ENCODE results near the gene ANKS3.

ANKS3 gene

DNA sequence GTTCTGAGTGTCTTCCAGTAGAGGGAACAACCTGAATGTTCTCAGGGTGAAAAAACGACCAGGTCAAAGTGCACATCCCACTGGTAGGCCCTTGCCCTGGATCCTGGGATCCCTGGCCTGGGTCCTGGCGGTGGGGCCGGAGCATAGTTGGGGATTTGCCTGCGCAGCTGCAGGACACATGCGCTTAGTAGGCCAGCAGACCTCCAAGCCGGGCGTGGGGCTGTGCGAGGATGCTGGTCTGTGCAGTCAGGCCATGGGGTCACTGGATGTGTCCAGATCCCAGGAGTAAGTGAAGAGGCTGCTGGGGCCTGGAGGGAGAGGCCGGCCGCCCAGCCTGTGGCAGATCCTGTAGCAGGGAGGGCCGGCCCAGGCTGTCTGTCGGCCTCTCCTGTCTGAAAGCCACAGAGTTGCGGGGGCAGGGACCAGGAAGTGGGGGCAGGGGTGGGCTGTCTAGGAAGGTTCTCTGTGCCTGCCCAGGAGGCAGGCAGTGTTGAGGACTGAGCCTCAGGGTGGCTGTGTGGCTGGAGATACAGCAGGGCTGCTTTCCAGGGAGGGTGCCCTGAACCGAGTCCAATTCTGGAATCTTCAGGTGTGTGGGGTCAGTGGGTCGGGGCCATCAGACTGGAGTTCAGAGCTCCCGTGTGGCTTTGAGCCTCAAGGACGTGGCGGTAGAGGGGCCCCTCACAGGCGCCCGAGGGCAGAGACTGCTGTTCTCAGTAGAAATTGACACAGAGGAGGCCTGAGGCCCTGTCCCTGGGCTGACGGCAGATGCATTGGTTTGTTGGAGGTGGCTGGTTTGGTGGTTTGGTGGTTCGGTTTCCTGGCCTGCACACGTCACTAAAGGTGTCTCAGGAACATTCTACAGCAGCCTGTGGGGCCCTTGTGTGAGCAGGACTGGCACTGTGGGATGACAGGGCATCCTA lies 57.9 kb downstream of the ANKS3 start:
- Mint-ChIP-seq H3K4me3 (peak overlapping the region in 1 of 2 donors; percentile 11), H3K27me3 (no peaks in the 10 kb centered on the region), H3K27ac (peak overlapping the region; percentile 88), H3K9me3 (no peaks in the 10 kb centered on the region), H3K4me1 (peaks cover 10 to 11% of the 10 kb centered on the region in 2 donors), H3K36me3 (peaks cover 28 to 40% of the 10 kb centered on the region in 2 donors)
- DNase-seq = no peak
- peak; percentile 38 to 45 for ATAC-seq (replicated peaks)

DNA sequence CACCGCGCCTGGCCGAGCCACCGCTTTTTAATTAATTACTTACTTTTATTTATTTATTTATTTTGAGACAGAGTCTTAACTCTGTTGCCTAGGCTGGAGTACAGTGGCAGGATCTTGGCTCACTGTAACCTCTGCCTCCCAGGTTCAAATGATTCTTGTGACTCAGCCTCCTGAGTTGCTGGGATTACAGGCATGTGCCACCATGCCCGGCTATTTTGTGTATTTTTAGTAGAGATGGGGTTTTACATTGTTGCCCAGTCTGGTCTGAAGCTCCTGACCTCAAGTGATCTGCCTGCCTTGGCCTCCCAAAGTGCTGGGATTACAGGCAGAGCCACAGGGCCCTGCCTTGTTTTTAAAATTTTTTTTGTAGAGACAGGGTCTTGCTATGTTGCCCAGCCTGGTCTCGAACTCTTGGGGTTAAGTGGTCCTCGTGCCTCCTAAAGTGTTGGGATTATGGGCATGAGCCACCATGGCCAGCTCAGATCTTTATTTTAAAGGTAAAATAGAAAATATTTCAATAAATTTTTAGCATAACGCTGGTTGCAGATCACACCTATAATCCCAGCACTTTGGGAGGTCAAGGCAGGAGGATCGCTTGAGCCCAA lies 59.0 kb downstream of the ANKS3 start:
- Mint-ChIP-seq H3K27ac (no peak overlapping the region), H3K27me3 (no peaks in the 10 kb centered on the region), H3K36me3 (peaks cover 29 to 32% of the 10 kb centered on the region in 2 donors), H3K4me1 (peaks cover 10 to 11% of the 10 kb centered on the region in 2 donors), H3K9me3 (no peaks in the 10 kb centered on the region), H3K4me3 (no peak overlapping the region)
- ATAC-seq (replicated peaks) (no peak), DNase-seq (no peak)

DNA sequence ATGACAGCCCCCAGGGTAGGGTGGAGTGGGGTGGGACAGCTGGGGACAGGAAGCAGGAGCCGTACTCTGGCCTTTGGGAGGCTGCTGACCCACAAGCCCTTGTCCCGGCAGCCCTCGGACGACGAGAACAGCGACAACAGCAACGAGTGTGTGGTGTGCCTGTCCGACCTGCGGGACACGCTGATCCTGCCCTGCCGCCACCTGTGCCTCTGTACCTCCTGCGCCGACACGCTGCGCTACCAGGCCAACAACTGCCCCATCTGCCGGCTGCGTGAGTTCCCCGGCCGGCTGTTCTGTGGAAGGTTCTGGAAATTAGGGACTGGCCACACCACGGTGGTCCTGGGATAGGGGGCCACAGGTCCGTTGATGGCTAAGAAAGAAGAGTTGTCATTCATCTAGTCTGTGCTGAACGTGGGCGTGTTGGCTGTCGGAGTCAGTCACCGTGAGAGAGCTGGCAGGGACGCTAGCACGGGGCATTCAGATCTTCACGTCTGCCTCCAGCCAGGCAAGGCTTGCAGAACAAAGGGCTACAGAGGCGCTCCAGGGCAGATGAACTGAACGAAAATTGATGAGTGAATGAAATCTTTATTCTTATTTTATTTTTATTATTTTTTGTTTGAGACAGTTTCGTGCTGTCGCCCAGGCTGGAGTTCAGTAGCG lies 60.6 kb downstream of the ANKS3 start:
- ATAC-seq (replicated peaks) (no peak), DNase-seq (no peak)
- Mint-ChIP-seq H3K4me3 (no peak overlapping the region), H3K36me3 (peaks cover 31 to 37% of the 10 kb centered on the region in 2 donors), H3K27me3 (no peaks in the 10 kb centered on the region), H3K4me1 (peaks cover 10 to 11% of the 10 kb centered on the region in 2 donors), H3K27ac (peak overlapping the region; percentile 49), H3K9me3 (no peaks in the 10 kb centered on the region)

DNA sequence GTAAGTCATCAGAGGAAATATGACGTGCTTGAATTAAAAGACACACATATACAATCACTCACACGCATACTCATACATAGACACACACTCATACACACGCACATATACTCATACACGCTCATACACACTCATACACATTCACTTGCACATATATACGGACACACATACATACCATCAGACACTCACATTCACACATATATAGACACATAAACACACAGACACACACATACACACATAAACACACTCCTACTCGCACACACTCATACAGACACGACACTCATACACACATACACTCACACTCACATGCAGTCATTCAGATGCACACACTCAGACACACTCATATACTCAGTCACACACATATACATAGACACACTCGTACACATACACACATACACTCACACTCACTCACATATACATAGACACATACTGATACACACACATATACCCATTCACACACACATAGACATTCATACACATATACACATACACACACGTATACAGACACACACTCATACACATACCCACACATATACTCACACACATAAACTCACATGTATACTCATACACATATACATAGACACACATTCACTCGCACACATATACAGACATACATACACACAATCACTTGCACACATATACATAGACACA lies 65.6 kb downstream of the ANKS3 start:
- H3K27ac Mint-ChIP-seq = no peak overlapping the region
- ATAC-seq (replicated peaks) = no peak
- H3K27me3 Mint-ChIP-seq = no peaks in the 10 kb centered on the region
- H3K4me1 Mint-ChIP-seq = peaks cover 15 to 19% of the 10 kb centered on the region in 2 donors
- no peak for DNase-seq
- H3K9me3 Mint-ChIP-seq = no peaks in the 10 kb centered on the region
- peaks cover 31 to 34% of the 10 kb centered on the region in 2 donors for H3K36me3 Mint-ChIP-seq
- H3K4me3 Mint-ChIP-seq = no peak overlapping the region

DNA sequence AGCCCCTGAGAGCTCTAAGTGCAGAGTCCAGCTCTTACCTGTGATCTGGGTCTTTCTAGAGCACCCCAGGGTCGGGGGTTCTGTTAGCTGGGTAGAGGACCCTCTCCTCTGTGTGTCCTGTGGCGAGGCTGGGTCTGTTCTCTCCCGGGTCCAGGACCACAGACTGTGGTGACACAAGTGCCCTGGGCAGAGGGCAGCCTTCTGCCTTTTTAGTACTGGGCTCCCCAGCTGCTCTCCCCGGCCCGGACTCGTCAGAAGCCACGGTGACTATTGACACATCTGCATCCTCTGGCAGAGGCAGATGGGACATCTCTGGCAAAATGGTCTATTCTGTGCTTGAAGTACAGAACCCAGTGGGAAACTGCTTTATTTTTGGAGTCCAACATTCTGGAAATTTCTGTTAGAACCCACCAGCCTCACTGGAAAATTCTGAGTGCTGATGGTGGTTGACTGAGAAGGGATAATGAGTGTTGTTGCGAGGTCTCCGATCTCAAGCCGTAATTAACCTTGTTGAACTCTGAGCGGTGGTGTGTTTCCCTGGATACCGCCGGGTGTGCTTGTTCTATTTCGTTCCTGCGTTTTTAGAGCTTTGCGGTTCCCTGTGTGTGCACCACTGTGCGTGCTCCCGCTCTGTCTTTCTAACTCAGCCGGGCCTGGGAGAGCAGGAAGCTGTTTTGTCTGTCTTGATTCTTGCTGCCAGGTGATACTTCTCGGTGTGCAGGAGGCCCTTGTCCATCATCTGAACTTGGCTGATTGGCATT lies 66.7 kb downstream of the ANKS3 start:
- ATAC-seq (replicated peaks) = no peak
- DNase-seq = no peak
- Mint-ChIP-seq H3K36me3 (peaks cover 32 to 40% of the 10 kb centered on the region in 2 donors), H3K4me3 (no peak overlapping the region), H3K9me3 (no peaks in the 10 kb centered on the region), H3K27ac (no peak overlapping the region), H3K27me3 (no peaks in the 10 kb centered on the region), H3K4me1 (peaks cover 23 to 29% of the 10 kb centered on the region in 2 donors)

DNA sequence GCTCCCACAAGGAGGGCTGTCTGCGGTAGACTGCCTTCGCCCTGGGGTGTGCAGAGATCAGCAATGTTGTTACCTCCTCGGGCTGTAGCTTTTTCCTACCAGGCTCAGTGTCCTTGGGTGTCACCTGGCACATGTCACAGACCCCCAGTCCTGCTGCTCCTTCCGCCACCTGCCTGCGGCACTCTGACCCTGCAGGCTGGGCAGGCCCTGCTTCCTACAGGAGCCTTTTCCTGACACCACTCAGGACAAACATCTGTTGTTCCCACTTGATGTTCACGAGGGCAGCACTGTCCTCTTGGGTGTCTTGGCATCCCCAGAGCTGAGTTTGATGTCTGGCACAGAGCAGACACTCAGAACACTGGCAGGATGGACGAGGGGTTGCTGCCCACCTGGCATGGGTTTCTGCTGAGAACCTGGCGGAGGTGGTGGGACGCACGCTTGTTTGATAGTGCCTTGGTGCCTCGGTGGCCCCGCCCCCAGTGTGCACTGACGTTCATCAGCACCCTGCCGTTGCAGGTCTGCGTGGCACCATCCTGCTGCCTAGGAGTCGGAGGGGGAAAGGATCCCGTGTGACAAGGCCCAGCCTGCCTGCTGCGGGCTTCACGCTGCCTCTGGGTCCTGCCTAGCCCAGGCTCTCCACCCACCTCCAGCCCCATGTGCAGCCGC lies 67.4 kb downstream of the ANKS3 start:
- ATAC-seq (replicated peaks) = no peak
- Mint-ChIP-seq H3K4me3 (no peak overlapping the region), H3K9me3 (no peaks in the 10 kb centered on the region), H3K27me3 (no peaks in the 10 kb centered on the region), H3K4me1 (peaks cover 23 to 31% of the 10 kb centered on the region in 2 donors), H3K27ac (peak overlapping the region; percentile 68), H3K36me3 (peaks cover 36 to 37% of the 10 kb centered on the region in 2 donors)
- no peak for DNase-seq

DNA sequence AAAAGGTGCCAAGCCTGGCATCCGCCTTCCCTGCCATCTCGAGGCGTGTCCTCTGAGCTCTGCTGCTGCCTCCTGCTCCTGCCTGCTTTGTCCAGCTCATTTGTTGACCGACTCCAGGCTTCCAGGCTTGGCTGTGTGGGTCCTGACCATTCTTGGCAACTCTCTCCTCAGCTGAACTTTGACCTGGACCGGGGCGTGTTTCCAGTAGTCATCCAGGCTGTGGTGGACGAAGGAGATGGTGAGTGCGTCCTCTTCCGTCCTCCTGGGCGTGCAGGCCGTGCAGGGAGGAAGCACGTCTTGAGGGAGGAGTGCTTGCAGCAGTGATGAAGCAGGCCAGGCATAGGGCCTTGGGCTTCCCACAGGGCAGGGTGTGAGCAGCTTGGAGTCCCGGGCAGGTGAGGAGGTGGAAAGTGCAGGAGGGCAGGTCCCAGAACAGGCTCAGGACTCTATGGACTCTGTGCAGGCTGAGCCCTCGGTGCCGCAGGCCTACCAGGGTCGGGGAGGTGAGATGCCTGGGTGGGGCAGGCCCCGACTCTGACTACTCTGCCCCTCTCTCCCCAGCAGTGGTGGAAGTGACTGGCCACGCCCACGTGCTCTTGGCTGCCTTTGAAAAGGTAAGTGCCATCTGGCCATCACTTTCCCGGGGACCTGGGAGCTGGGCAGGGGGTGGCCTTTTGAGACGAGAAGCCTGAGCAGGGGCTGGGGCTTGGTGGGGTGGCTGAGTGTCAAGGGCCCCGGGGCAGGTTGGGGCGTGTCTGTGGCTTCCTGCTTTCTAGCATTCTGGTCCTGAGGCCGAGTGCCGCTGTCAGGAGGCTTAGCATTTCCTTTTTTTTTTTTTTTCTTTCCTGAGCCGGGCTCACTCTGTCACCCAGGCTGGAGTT lies 69.3 kb downstream of the ANKS3 start:
- peak overlapping the region; percentile 67 to 75 for H3K4me3 Mint-ChIP-seq
- peaks cover 37 to 44% of the 10 kb centered on the region in 2 donors for H3K36me3 Mint-ChIP-seq
- peak overlapping the region; percentile 93 for H3K27ac Mint-ChIP-seq
- H3K9me3 Mint-ChIP-seq = no peaks in the 10 kb centered on the region
- no peaks in the 10 kb centered on the region for H3K27me3 Mint-ChIP-seq
- peak; percentile 37 for DNase-seq
- peak; percentile 30 to 41 for ATAC-seq (replicated peaks)
- H3K4me1 Mint-ChIP-seq = peaks cover 37 to 50% of the 10 kb centered on the region in 2 donors

DNA sequence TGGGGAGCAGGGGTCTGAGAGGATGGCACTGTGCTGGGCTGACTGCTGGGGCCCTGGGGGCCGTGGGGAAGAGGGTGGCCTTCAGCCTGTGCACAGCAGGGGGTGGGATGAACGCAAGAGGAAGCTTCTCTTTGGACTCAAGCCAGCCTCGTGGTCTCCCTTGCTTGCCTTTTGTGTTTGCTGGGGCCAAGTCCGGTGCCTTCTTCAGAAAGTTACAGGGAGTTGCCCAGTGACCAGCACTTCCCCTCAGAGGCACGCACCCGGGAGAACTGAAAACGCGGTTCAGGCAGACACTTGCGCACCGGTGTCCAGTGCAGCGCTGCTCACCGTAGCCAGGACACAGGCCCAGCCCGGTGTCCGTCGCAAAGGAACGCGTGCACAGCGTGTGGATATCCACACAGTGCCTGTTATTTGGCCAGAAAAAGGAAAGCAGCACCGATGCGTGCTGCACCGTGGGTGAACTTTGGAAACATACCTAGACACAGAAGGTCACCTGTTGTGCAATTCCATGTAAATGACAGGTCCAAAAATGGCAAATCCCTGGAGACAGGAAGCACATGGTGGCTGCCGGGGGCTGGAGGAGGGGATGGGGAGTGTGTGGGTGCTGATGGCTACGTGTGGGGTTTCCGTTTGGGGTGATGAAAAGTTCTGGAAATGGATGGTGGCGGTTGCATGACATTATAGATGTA lies 70.2 kb downstream of the ANKS3 start:
- peak; percentile 62 to 77 for ATAC-seq (replicated peaks)
- Mint-ChIP-seq H3K9me3 (no peaks in the 10 kb centered on the region), H3K36me3 (peaks cover 40 to 48% of the 10 kb centered on the region in 2 donors), H3K27me3 (no peaks in the 10 kb centered on the region), H3K4me3 (peak overlapping the region; percentile 67 to 75), H3K4me1 (peaks cover 42 to 58% of the 10 kb centered on the region in 2 donors), H3K27ac (peak overlapping the region; percentile 93)
- peak; percentile 67 for DNase-seq

DNA sequence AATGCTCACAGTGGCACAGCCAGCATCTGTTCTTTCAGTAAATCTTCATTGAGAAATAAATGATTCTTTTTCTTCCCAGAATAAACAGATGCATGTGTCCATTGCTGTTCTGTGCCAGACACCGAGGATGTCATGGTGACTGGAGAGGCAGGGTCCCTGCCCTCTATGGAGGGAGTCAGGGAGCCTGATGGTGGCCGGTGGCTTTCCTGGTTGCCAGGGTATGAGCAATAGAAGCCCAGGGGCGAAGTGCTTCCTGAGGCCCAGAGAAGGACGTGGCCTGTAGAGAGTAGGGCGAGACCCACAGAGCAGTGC lies 70.7 kb downstream of the ANKS3 start:
- H3K4me1 Mint-ChIP-seq = peaks cover 45 to 62% of the 10 kb centered on the region in 2 donors
- ATAC-seq (replicated peaks) (no peak), DNase-seq (no peak)
- H3K9me3 Mint-ChIP-seq = no peaks in the 10 kb centered on the region
- H3K4me3 Mint-ChIP-seq = peak overlapping the region; percentile 67 to 75
- H3K27ac Mint-ChIP-seq = peak overlapping the region; percentile 93
- no peaks in the 10 kb centered on the region for H3K27me3 Mint-ChIP-seq
- peaks cover 45 to 52% of the 10 kb centered on the region in 2 donors for H3K36me3 Mint-ChIP-seq

DNA sequence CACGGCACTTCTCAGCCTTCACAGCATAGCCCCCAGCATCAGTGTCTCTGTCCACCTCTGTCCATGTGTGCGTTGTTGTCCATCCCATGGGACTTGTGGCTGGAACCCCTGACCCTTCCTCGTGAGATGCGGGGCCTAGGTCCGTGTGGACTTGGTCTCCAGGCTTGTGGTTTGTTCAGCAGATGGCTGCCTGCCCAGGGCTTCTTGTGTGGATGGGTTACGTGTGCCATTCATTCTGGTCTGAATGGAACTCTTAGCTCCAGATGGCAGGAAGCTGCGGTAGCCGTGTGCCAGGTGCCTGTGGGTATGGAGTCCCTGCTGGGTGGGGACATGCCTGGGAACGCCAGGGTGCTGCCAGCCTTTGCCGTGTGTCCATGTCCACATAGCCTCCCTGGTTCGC lies 72.4 kb downstream of the ANKS3 start:
- H3K27ac Mint-ChIP-seq = peak overlapping the region; percentile 62
- DNase-seq (no peak), ATAC-seq (replicated peaks) (no peak)
- no peaks in the 10 kb centered on the region for H3K9me3 Mint-ChIP-seq
- no peaks in the 10 kb centered on the region for H3K27me3 Mint-ChIP-seq
- H3K4me3 Mint-ChIP-seq = peak overlapping the region in 1 of 2 donors; percentile 3
- H3K36me3 Mint-ChIP-seq = peaks cover 48 to 59% of the 10 kb centered on the region in 2 donors
- H3K4me1 Mint-ChIP-seq = peaks cover 45 to 62% of the 10 kb centered on the region in 2 donors

DNA sequence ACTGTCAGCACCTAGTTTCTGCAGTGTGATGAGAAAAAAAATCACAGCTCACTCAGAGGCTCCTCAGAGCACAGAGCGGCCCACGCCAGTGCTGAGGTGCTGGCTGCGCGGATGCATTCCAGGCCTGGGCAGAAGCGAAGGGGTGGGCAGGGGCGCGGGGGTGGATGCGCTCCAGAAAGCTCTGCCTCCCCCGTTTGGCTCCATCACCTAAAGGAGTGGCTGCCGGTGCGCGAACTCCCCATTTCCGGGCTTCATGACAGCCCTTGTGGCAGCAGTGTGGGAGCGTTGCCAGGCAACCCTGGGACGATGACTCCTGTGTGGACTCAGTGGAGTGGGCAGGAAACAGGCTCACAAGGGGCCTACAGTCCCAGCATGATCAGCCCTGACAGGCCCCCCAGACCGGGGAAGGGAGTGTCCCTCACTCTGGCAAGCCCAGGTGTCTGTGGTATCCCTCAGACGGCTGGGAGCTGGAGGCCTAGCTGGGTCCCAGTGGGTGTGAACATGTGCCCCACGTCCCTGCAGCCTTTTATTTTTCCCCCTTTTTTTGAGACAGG lies 73.5 kb downstream of the ANKS3 start:
- Mint-ChIP-seq H3K27me3 (no peaks in the 10 kb centered on the region), H3K4me3 (no peak overlapping the region), H3K36me3 (peaks cover 51 to 59% of the 10 kb centered on the region in 2 donors), H3K9me3 (no peaks in the 10 kb centered on the region), H3K4me1 (peaks cover 45 to 62% of the 10 kb centered on the region in 2 donors), H3K27ac (peak overlapping the region; percentile 56)
- DNase-seq = peak; percentile 59
- peak; percentile 5 to 63 for ATAC-seq (replicated peaks)
